LNCAP (cell line): ENCODE results near the gene ALDH3A2.

ENCODE experiments used
- CTCF ChIP-seq: fragments of 450-650 bp; IDR thresholded peaks from 2 replicates; pipeline ENCODE4 v1.5.1; 2017; ENCODE audit warnings: mild to moderate bottlenecking

Gene ALDH3A2

GRCh38 chr17:19720631-19721426, 72.3 kb downstream of the ALDH3A2 start:
- TF ChIP-seq CTCF = no peak

- TF ChIP-seq CTCF = no peak
Measured at GRCh38 chr17:19723964-19724363, 75.4 kb downstream of the ALDH3A2 start.

- TF ChIP-seq CTCF = no peak
Measured at GRCh38 chr17:19724501-19725420, 76.2 kb downstream of the ALDH3A2 start.

- TF ChIP-seq CTCF = no peak
Measured at GRCh38 chr17:19725486-19725885, 76.9 kb downstream of the ALDH3A2 start.

- no peak for TF ChIP-seq CTCF
Measured at GRCh38 chr17:19726631-19727376, 78.3 kb downstream of the ALDH3A2 start.
